ENCODE measurements around the gene PARG.
A peak's percentile ranks its signal among the peaks of the same experiment; 100 is the strongest.
"Not testable (repeated sequence)": the region's sequence is repeated elsewhere in the genome, so short reads cannot be mapped to it uniquely, and the experiment has no call there.

Gene PARG

DNA sequence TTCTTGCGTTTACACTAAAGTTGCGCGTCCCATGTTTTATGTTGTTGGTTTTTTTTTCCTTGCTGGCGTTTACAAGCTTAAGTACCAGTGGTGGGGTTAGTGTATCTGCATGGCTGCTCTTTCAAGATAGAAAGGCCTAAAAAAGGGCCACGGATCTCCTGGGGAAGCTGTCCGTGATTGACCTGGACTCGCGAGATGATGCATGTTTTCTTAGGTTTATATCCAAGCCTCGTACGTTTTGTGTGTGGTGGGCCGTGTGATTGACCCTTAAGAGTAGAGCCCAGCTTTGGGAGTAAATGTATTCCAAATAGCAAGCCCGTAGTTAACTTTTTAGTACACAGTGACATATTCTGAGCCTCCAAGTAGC is 495 bp upstream of the PARG start:
- H3K79me2 ChIP-seq (ENCODE audit: control insufficient read depth, insufficient read depth, low read length, poor library complexity); H2BK12ac ChIP-seq (ENCODE audit: low read length); H3K4me1 ChIP-seq (ENCODE audit: control insufficient read depth in 1 of 2, insufficient read depth in 2 of 2, low read length in 2 of 2); H3K14ac ChIP-seq (ENCODE audit: low read length); H4K12ac ChIP-seq (ENCODE audit: low read depth, low read length); H2BK120ac ChIP-seq (ENCODE audit: insufficient read depth, low read length, poor library complexity); H3K27me3 ChIP-seq (ENCODE audit: insufficient read depth, low read length); H3K79me1 ChIP-seq (ENCODE audit: low read length); H2BK5ac ChIP-seq (ENCODE audit: low read depth, low read length, poor library complexity); H3K9me3 ChIP-seq (ENCODE audit: insufficient read depth, low read depth, low read length); H3K36me3 ChIP-seq (ENCODE audit: control insufficient read depth in 1 of 2, insufficient read depth in 2 of 2, low read length in 2 of 2); H3K27ac ChIP-seq (ENCODE audit: low read depth, low read length); H3K23ac ChIP-seq (ENCODE audit: low read length); H2AK5ac ChIP-seq (ENCODE audit: low read length): not testable (repeated sequence)
- Histone ChIP-seq H3K4ac (ENCODE audit: low read depth, low read length) (peak overlapping the region; percentile 53), H2AFZ (ENCODE audit: insufficient read depth, low read length, poor library complexity) (peak overlapping the region; percentile 95), H3K9ac (ENCODE audit: low read length) (peak overlapping the region; percentile 89), H3K4me2 (ENCODE audit: low read length) (peak overlapping the region; percentile 82), H4K8ac (ENCODE audit: low read depth, low read length) (peak overlapping the region; percentile 78), H4K91ac (ENCODE audit: low read depth, low read length) (peak overlapping the region; percentile 42), H3K18ac (ENCODE audit: low read length) (peak overlapping the region; percentile 15), H3K4me3 (ENCODE audit: low read depth, low read length) (peak overlapping the region; percentile 87)
- peak in 1 of 2 donors; percentile 1 for DNase-seq
- no CpG with 5 or more reads among the region's 12 CpGs for WGBS (ENCODE audit: extremely low coverage, insufficient coverage, insufficient read length)

DNA sequence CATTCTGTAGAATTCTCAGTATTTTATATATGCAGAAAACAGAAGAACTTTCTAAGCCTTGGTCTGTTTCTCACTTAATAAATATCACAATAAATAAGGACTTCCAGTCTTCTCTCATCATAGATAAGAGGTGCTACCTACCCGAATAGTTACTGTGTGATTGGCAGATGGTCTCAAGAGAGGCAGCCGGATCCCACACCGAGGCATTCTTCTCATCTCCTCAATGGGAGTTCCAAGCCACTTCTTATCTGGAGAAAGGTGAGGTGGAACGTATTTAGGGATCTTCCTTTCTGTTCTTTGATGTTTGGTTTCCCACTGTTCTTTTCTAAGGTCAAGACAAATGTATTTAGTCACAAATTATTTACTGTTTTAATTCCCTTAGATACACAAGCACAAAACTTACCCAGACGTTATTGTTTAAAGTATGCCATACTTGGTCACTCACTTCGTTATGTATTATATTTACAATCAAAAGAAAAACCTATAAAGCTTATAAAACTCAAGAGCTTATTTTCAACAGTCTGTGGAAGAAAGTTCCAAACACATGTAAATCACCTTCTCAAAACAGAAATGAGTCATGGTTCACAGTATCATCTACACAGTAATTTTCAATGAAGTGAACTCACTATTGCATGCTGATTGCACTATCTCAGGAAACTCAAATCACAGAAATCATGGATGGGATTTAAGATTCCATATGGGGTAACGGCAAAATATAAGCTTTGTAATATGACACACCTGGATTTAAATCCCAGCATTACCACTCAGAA is 9.7 kb downstream of the PARG start:
- not testable (repeated sequence) for H3K9me3 ChIP-seq (ENCODE audit: insufficient read depth, low read depth, low read length); H3K4ac ChIP-seq (ENCODE audit: low read depth, low read length); H3K23ac ChIP-seq (ENCODE audit: low read length); H3K9ac ChIP-seq (ENCODE audit: low read length); H3K79me2 ChIP-seq (ENCODE audit: control insufficient read depth, insufficient read depth, low read length, poor library complexity); H2AFZ ChIP-seq (ENCODE audit: insufficient read depth, low read length, poor library complexity); H2BK12ac ChIP-seq (ENCODE audit: low read length); H3K36me3 ChIP-seq (ENCODE audit: control insufficient read depth in 1 of 2, insufficient read depth in 2 of 2, low read length in 2 of 2); H2BK120ac ChIP-seq (ENCODE audit: insufficient read depth, low read length, poor library complexity); H4K8ac ChIP-seq (ENCODE audit: low read depth, low read length); H4K12ac ChIP-seq (ENCODE audit: low read depth, low read length); H3K27ac ChIP-seq (ENCODE audit: low read depth, low read length); H3K27me3 ChIP-seq (ENCODE audit: insufficient read depth, low read length); DNase-seq; H3K4me1 ChIP-seq (ENCODE audit: control insufficient read depth in 1 of 2, insufficient read depth in 2 of 2, low read length in 2 of 2); H2AK5ac ChIP-seq (ENCODE audit: low read length); H3K4me3 ChIP-seq (ENCODE audit: low read depth, low read length); H2BK5ac ChIP-seq (ENCODE audit: low read depth, low read length, poor library complexity); H3K79me1 ChIP-seq (ENCODE audit: low read length); H3K4me2 ChIP-seq (ENCODE audit: low read length); H4K91ac ChIP-seq (ENCODE audit: low read depth, low read length); H3K18ac ChIP-seq (ENCODE audit: low read length); H3K14ac ChIP-seq (ENCODE audit: low read length)
- no CpG with 5 or more reads among the region's 7 CpGs for WGBS (ENCODE audit: extremely low coverage, insufficient coverage, insufficient read length)

DNA sequence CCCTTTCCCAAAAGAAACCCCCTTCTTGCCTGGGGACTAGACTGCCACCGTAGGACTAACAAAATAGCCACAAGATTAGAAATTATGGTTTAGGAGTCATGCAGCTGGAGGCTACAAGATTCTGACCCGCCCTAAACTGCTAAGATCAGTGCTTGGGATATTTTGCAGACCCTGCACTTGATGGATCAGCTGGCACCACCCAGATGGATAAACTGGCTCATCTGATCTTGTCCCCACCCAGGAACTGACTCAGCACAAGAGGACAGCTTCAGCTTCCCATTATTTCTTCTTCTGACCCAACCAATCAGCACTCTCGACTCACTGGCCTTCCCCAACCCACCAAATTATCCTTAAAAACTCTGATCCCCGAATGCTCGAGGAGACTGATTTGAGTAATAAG is 10.6 kb downstream of the PARG start:
- no CpG with 5 or more reads among the region's 5 CpGs for WGBS (ENCODE audit: extremely low coverage, insufficient coverage, insufficient read length)
- H4K91ac ChIP-seq (ENCODE audit: low read depth, low read length); H3K9me3 ChIP-seq (ENCODE audit: insufficient read depth, low read depth, low read length); H3K79me2 ChIP-seq (ENCODE audit: control insufficient read depth, insufficient read depth, low read length, poor library complexity); H3K4ac ChIP-seq (ENCODE audit: low read depth, low read length); H3K4me3 ChIP-seq (ENCODE audit: low read depth, low read length); H3K18ac ChIP-seq (ENCODE audit: low read length); H2AK5ac ChIP-seq (ENCODE audit: low read length); H4K8ac ChIP-seq (ENCODE audit: low read depth, low read length); H3K4me2 ChIP-seq (ENCODE audit: low read length); H3K27ac ChIP-seq (ENCODE audit: low read depth, low read length); H3K14ac ChIP-seq (ENCODE audit: low read length); H3K23ac ChIP-seq (ENCODE audit: low read length); H3K79me1 ChIP-seq (ENCODE audit: low read length); H2BK120ac ChIP-seq (ENCODE audit: insufficient read depth, low read length, poor library complexity); H3K27me3 ChIP-seq (ENCODE audit: insufficient read depth, low read length); H2BK12ac ChIP-seq (ENCODE audit: low read length); H4K12ac ChIP-seq (ENCODE audit: low read depth, low read length); H2BK5ac ChIP-seq (ENCODE audit: low read depth, low read length, poor library complexity); DNase-seq; H3K4me1 ChIP-seq (ENCODE audit: control insufficient read depth in 1 of 2, insufficient read depth in 2 of 2, low read length in 2 of 2); H3K9ac ChIP-seq (ENCODE audit: low read length); H3K36me3 ChIP-seq (ENCODE audit: control insufficient read depth in 1 of 2, insufficient read depth in 2 of 2, low read length in 2 of 2); H2AFZ ChIP-seq (ENCODE audit: insufficient read depth, low read length, poor library complexity): not testable (repeated sequence)

DNA sequence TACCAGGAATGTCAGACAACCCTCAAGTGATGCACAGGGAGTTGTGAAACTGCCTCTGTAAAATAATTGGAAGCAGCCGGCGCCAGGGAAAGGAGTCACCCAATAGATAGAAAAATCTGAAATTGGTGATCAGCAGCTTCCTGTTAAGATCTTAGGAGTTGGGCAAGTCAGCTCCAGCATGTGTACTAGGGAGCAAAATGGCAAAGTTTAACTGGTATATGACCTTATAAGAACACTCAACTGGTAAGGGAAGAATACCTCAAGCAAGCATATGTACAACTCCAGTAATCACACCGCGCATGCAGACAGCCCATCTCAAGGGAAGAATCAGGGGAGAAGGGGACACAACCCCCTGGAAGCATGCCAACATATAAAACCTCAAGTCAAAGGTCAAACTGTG is 18.3 kb downstream of the PARG start:
- H3K23ac ChIP-seq (ENCODE audit: low read length); H2BK5ac ChIP-seq (ENCODE audit: low read depth, low read length, poor library complexity); H2AK5ac ChIP-seq (ENCODE audit: low read length); H4K91ac ChIP-seq (ENCODE audit: low read depth, low read length); H3K4ac ChIP-seq (ENCODE audit: low read depth, low read length); H3K36me3 ChIP-seq (ENCODE audit: control insufficient read depth in 1 of 2, insufficient read depth in 2 of 2, low read length in 2 of 2); H3K79me1 ChIP-seq (ENCODE audit: low read length); H2AFZ ChIP-seq (ENCODE audit: insufficient read depth, low read length, poor library complexity); H3K4me1 ChIP-seq (ENCODE audit: control insufficient read depth in 1 of 2, insufficient read depth in 2 of 2, low read length in 2 of 2); H2BK120ac ChIP-seq (ENCODE audit: insufficient read depth, low read length, poor library complexity); H3K18ac ChIP-seq (ENCODE audit: low read length); H3K9ac ChIP-seq (ENCODE audit: low read length); H4K8ac ChIP-seq (ENCODE audit: low read depth, low read length); H3K27ac ChIP-seq (ENCODE audit: low read depth, low read length); H3K27me3 ChIP-seq (ENCODE audit: insufficient read depth, low read length); DNase-seq; H3K9me3 ChIP-seq (ENCODE audit: insufficient read depth, low read depth, low read length); H3K14ac ChIP-seq (ENCODE audit: low read length); H3K79me2 ChIP-seq (ENCODE audit: control insufficient read depth, insufficient read depth, low read length, poor library complexity); H2BK12ac ChIP-seq (ENCODE audit: low read length); H4K12ac ChIP-seq (ENCODE audit: low read depth, low read length); H3K4me2 ChIP-seq (ENCODE audit: low read length); H3K4me3 ChIP-seq (ENCODE audit: low read depth, low read length): not testable (repeated sequence)
- no CpG with 5 or more reads among the region's 4 CpGs for WGBS (ENCODE audit: extremely low coverage, insufficient coverage, insufficient read length)

Measured in trophoblast cell (in vitro differentiated cells and primary cell).